SU-DHL-6 (cell line): ENCODE data around the gene DKK2.

Experiments used
- CTCF ChIP-seq: fragments of 200-600 bp; sonication (generic); IDR thresholded peaks from one replicate; pipeline ENCODE4 v1.5.1; 2017; ENCODE audit warnings: antibody characterized with exemption, mild to moderate bottlenecking, low read length, moderate library complexity; ENCODE audit not compliant: insufficient read depth, poor library complexity, severe bottlenecking
- EZH2phosphoT487 ChIP-seq: fragments of 200-600 bp; sonication (generic), shearing (Covaris generic); conservative IDR thresholded peaks from 2 replicates; pipeline ENCODE4 v1.6.1; 2018; ENCODE audit warnings: mild to moderate bottlenecking, antibody characterized with exemption, low read length, moderate library complexity, mixed read lengths

GRCh38 chr4:107008115-107008514 lies 28.0 kb downstream of the DKK2 start:
- TF ChIP-seq CTCF, result no peak
- TF ChIP-seq EZH2phosphoT487, result no peak
